H9 (cell line): Measurements from ENCODE around the gene HES1. TPM values are rescaled to one million over a fixed set of nuclear protein-coding genes. Genes with fewer than 3 reads are reported as not detected.
A peak's percentile ranks its signal among the peaks of the same experiment; 100 is the strongest.

Experiments
- DNase-seq: peaks from one replicate; pipeline ENCODE4 v3.0.0-alpha.2; 2017
- H2AFZ ChIP-seq: one replicate; pipeline ENCODE4 v1.6.1; 2013; ENCODE audit warnings: mild to moderate bottlenecking, low read length, control low read depth, moderate library complexity
- H2AK5ac ChIP-seq: 2 replicates; pipeline ENCODE4 v1.6.1; 2013; ENCODE audit warnings: low read length, control low read depth, mixed read lengths; ENCODE audit not compliant: insufficient read length
- H2BK120ac ChIP-seq: one replicate; pipeline ENCODE4 v1.6.1; 2013; ENCODE audit warnings: low read depth, mild to moderate bottlenecking, low read length, control low read depth, inconsistent platforms; ENCODE audit not compliant: poor library complexity, severe bottlenecking
- H2BK12ac ChIP-seq: 2 replicates; pipeline ENCODE4 v1.6.1; 2013; ENCODE audit warnings: low read length, control low read depth, mixed read lengths, low read depth; ENCODE audit not compliant: insufficient read length
- H2BK15ac ChIP-seq: 2 replicates; pipeline ENCODE4 v1.6.1; 2013; ENCODE audit warnings: low read depth, low read length, control low read depth
- H2BK20ac ChIP-seq: one replicate; pipeline ENCODE4 v1.6.1; 2013; ENCODE audit warnings: low read depth, mild to moderate bottlenecking, low read length, control low read depth, inconsistent platforms; ENCODE audit not compliant: poor library complexity, severe bottlenecking
- H2BK5ac ChIP-seq: 2 replicates; pipeline ENCODE4 v1.6.1; 2013; ENCODE audit warnings: low read length, control low read depth, mixed read lengths; ENCODE audit not compliant: insufficient read length
- H3K14ac ChIP-seq: 2 replicates; pipeline ENCODE4 v1.6.1; 2013; ENCODE audit warnings: low read length, control low read depth; ENCODE audit not compliant: insufficient read depth
- H3K18ac ChIP-seq: 2 replicates; pipeline ENCODE4 v1.6.1; 2013; ENCODE audit warnings: low read depth, mild to moderate bottlenecking, mixed read lengths, low read length, control low read depth; ENCODE audit not compliant: insufficient read length
- H3K23ac ChIP-seq: 2 replicates; pipeline ENCODE4 v1.6.1; 2013; ENCODE audit warnings: low read length, control low read depth, mixed read lengths, low read depth; ENCODE audit not compliant: insufficient read length
- H3K23me2 ChIP-seq: 2 replicates; pipeline ENCODE4 v1.6.1; 2013; ENCODE audit warnings: low read depth, mild to moderate bottlenecking, mixed read lengths, low read length, control low read depth; ENCODE audit not compliant: insufficient read length, poor library complexity, severe bottlenecking
- H3K27ac ChIP-seq: 2 replicates; pipeline ENCODE4 v1.5.1; 2013; ENCODE audit warnings: low read length, control low read depth, mixed read lengths, low read depth; ENCODE audit not compliant: insufficient read length
- H3K27me3 ChIP-seq: 2 replicates; pipeline ENCODE4 v1.6.1; 2013; ENCODE audit warnings: low read length, control low read depth, inconsistent platforms; ENCODE audit not compliant: insufficient read depth
- H3K4ac ChIP-seq: 2 replicates; pipeline ENCODE4 v1.6.1; 2013; ENCODE audit warnings: low read depth, mild to moderate bottlenecking, control low read depth, inconsistent platforms, low read length, moderate library complexity
- H3K4me1 ChIP-seq: 2 replicates; pipeline ENCODE4 v1.6.1; 2013; ENCODE audit warnings: low read length, control low read depth, inconsistent platforms; ENCODE audit not compliant: insufficient read depth
- H3K4me2 ChIP-seq: 2 replicates; pipeline ENCODE4 v1.6.1; 2013; ENCODE audit warnings: low read length, control low read depth, mixed read lengths; ENCODE audit not compliant: insufficient read length, insufficient read depth
- H3K56ac ChIP-seq: 2 replicates; pipeline ENCODE4 v1.6.1; 2013; ENCODE audit warnings: low read depth, mild to moderate bottlenecking, mixed read lengths, low read length, control low read depth; ENCODE audit not compliant: insufficient read length
- H3K79me1 ChIP-seq: 2 replicates; pipeline ENCODE4 v1.6.1; 2013; ENCODE audit warnings: low read depth, mild to moderate bottlenecking, moderate library complexity, low read length, control low read depth, inconsistent platforms; ENCODE audit not compliant: insufficient read depth, poor library complexity, severe bottlenecking
- H3K79me2 ChIP-seq: 2 replicates; pipeline ENCODE4 v1.6.1; 2013; ENCODE audit warnings: low read length, control low read depth, inconsistent platforms; ENCODE audit not compliant: insufficient read depth
- H3K9ac ChIP-seq: 2 replicates; pipeline ENCODE4 v1.6.1; 2013; ENCODE audit warnings: low read length, control low read depth, mixed read lengths; ENCODE audit not compliant: insufficient read length; ENCODE audit errors: extremely low read depth
- H3K9me3 ChIP-seq: one replicate; pipeline ENCODE4 v1.6.1; 2013; ENCODE audit warnings: low read depth, low read length, inconsistent platforms; ENCODE audit not compliant: control insufficient read depth
- H3T11ph ChIP-seq: one replicate; pipeline ENCODE4 v1.6.1; 2013; ENCODE audit warnings: mild to moderate bottlenecking, low read length, control low read depth, inconsistent platforms
- H4K20me1 ChIP-seq: one replicate; pipeline ENCODE4 v1.6.1; 2013; ENCODE audit not compliant: control insufficient read depth, insufficient read length, insufficient read depth
- H4K5ac ChIP-seq: 2 replicates; pipeline ENCODE4 v1.6.1; 2013; ENCODE audit warnings: low read depth, mild to moderate bottlenecking, mixed read lengths, low read length, control low read depth; ENCODE audit not compliant: insufficient read length
- H4K8ac ChIP-seq: replicated peaks from 2 replicates; pipeline ENCODE4 v1.6.1; 2013; ENCODE audit warnings: low read length, control low read depth, mixed read lengths, low read depth; ENCODE audit not compliant: insufficient read length
- H4K91ac ChIP-seq: 2 replicates; pipeline ENCODE4 v1.6.1; 2013; ENCODE audit warnings: low read depth, mild to moderate bottlenecking, moderate library complexity, mixed read lengths, low read length, control low read depth; ENCODE audit not compliant: insufficient read length
- H3K27ac Mint-ChIP-seq, 3 experiments: 2 replicates in 2 of 3; 3 replicates in 1 of 3; pipeline ENCODE4 v1.8.0; 2020 to 2021; ENCODE audit warnings: mixed read lengths in 3 of 3, mild to moderate bottlenecking in 1 of 3, moderate library complexity in 1 of 3
- H3K27me3 Mint-ChIP-seq: 2 replicates; pipeline ENCODE4 v1.8.0; 2021; ENCODE audit warnings: low read depth, mild to moderate bottlenecking, moderate library complexity, mixed read lengths
- H3K36me3 Mint-ChIP-seq, 3 experiments: 2 replicates in 2 of 3; 3 replicates in 1 of 3; pipeline ENCODE4 v1.8.0; 2020 to 2021; ENCODE audit warnings: low read depth in 3 of 3, mixed read lengths in 3 of 3; ENCODE audit not compliant: insufficient read depth in 1 of 3
- H3K4me1 Mint-ChIP-seq, 2 experiments: 2 replicates each; pipeline ENCODE4 v1.8.0; 2020; ENCODE audit warnings: mixed read lengths in 2 of 2
- H3K4me3 Mint-ChIP-seq, 2 experiments: 2 replicates in 1 of 2; 3 replicates in 1 of 2; pipeline ENCODE4 v1.8.0; 2020 to 2021; ENCODE audit warnings: mild to moderate bottlenecking in 2 of 2, mixed read lengths in 2 of 2, moderate library complexity in 1 of 2
- H3K9me3 Mint-ChIP-seq, 2 experiments: 2 replicates in 1 of 2; 3 replicates in 1 of 2; pipeline ENCODE4 v1.8.0; 2020; ENCODE audit warnings: mild to moderate bottlenecking in 2 of 2, mixed read lengths in 2 of 2, moderate library complexity in 1 of 2
- CTCF ChIP-seq: fragments of 200-600 bp; sonication (generic); conservative IDR thresholded peaks from 3 replicates; pipeline ENCODE4 v1.8.0; 2021; ENCODE audit warnings: antibody characterized with exemption, mild to moderate bottlenecking
- WGBS: extraction: QIAGEN DNeasy Blood & Tissue Kit; methylation state at CpG from one replicate; pipeline ENCODE4 v1.1.7; 2013; ENCODE audit warnings: missing lambda C conversion rate, low lambda C conversion rate, mixed read lengths; ENCODE audit not compliant: insufficient read length; ENCODE audit errors: extremely low coverage; 5-methylcytosine and 5-hydroxymethylcytosine counted together
- total RNA-seq: library from RNA; stranded (reverse); gene quantifications from 2 replicates; pipeline ENCODE4 v1.2.1, GENCODE V29; 2021

Gene HES1
- total RNA-seq, 1 experiment from 2014 or later: 23.2 TPM

- Histone ChIP-seq H3K27me3 (no peaks in the 10 kb centered on the region), H3K4me2 (no peak overlapping the region), H3K18ac (peak overlapping the region; percentile 7), H3K27ac (peak overlapping the region; percentile 72), H4K91ac (no peak overlapping the region), H3K56ac (no peak overlapping the region), H4K8ac (no peak overlapping the region), H3K23ac (no peak overlapping the region), H4K5ac (no peak overlapping the region), H3K23me2 (peaks cover 14% of the 10 kb centered on the region), H3K79me1 (no peaks in the 10 kb centered on the region), H2AK5ac (no peak overlapping the region), H3K4ac (no peak overlapping the region), H4K20me1 (no peaks in the 10 kb centered on the region), H3K9me3 (no peaks in the 10 kb centered on the region), H2BK15ac (no peak overlapping the region), H3K4me1 (peaks cover 10% of the 10 kb centered on the region), H2BK120ac (no peak overlapping the region), H2BK12ac (no peak overlapping the region), H3K9ac (no peak overlapping the region), H2BK20ac (no peak overlapping the region), H2AFZ (no peak overlapping the region), H3K14ac (no peak overlapping the region), H2BK5ac (no peak overlapping the region), H3T11ph (no peak overlapping the region), H3K79me2 (no peaks in the 10 kb centered on the region)
- Mint-ChIP-seq H3K4me3 (peak overlapping the region; percentile 32 to 45), H3K27me3 (peaks cover 48% of the 10 kb centered on the region), H3K4me1 (peaks cover 38 to 39% of the 10 kb centered on the region in 2 experiments), H3K36me3 (peaks cover 7 to 13% (median 9%) of the 10 kb centered on the region in 3 experiments), H3K27ac (peak overlapping the region; percentile 35 to 74 (median 72); a peak in 5 of 7 replicates), H3K9me3 (no peaks in the 10 kb centered on the region; a peak in 2 of 5 replicates)
- peak; percentile 14 for DNase-seq
- WGBS: no CpG with 5 or more reads among the region's 14 CpGs
- TF ChIP-seq CTCF: no peak
These were observed 6.4 kb downstream of the HES1 start for GRCh38 chr3:194142156-194142910.
